Endodermal cell (in vitro differentiated cells): ENCODE measurements around the gene PPP3CB. TPM values are rescaled to one million over a fixed set of nuclear protein-coding genes. Genes with fewer than 3 reads are reported as not detected.

Experiments
- DNase-seq: peaks from one replicate; pipeline ENCODE4 v3.0.0-alpha.2; 2017
- H3K27ac ChIP-seq: 2 replicates; pipeline ENCODE4 v1.5.1; 2013; ENCODE audit warnings: mild to moderate bottlenecking, low read depth, low read length, moderate library complexity
- H3K27me3 ChIP-seq: 2 replicates; pipeline ENCODE4 v1.6.1; 2013; ENCODE audit warnings: mild to moderate bottlenecking, low read length, moderate library complexity; ENCODE audit not compliant: insufficient read depth, control insufficient read depth, poor library complexity, severe bottlenecking
- H3K36me3 ChIP-seq: 2 replicates; pipeline ENCODE4 v1.7.0; 2013; ENCODE audit warnings: mild to moderate bottlenecking, low read length, moderate library complexity; ENCODE audit not compliant: control insufficient read depth, insufficient read depth
- H3K4me1 ChIP-seq: one replicate; pipeline ENCODE4 v1.7.0; 2013; ENCODE audit warnings: low read length; ENCODE audit not compliant: control insufficient read depth, insufficient read depth
- H3K4me3 ChIP-seq: 2 replicates; pipeline ENCODE4 v1.5.1; 2013; ENCODE audit warnings: mild to moderate bottlenecking, low read length, moderate library complexity
- H3K9ac ChIP-seq: 2 replicates; pipeline ENCODE4 v1.6.1; 2013; ENCODE audit warnings: mild to moderate bottlenecking, low read length, moderate library complexity; ENCODE audit not compliant: poor library complexity, severe bottlenecking; ENCODE audit errors: extremely low read depth
- H3K9me3 ChIP-seq: 2 replicates; pipeline ENCODE4 v1.6.1; 2013; ENCODE audit warnings: mild to moderate bottlenecking, low read length, moderate library complexity; ENCODE audit not compliant: control insufficient read depth
- H3K27ac Mint-ChIP-seq: 2 replicates; pipeline ENCODE4 v1.8.0; 2020; ENCODE audit warnings: mixed read lengths
- H3K27me3 Mint-ChIP-seq: 2 replicates; pipeline ENCODE4 v1.8.0; 2021; ENCODE audit warnings: mild to moderate bottlenecking, mixed read lengths; ENCODE audit not compliant: insufficient read depth
- H3K36me3 Mint-ChIP-seq: 2 replicates; pipeline ENCODE4 v1.8.0; 2020; ENCODE audit warnings: low read depth, mixed read lengths
- H3K4me1 Mint-ChIP-seq: 2 replicates; pipeline ENCODE4 v1.8.0; 2020; ENCODE audit warnings: mixed read lengths
- H3K4me3 Mint-ChIP-seq: 2 replicates; pipeline ENCODE4 v1.8.0; 2020; ENCODE audit warnings: mild to moderate bottlenecking, moderate library complexity, mixed read lengths
- H3K9me3 Mint-ChIP-seq: 2 replicates; pipeline ENCODE4 v1.8.0; 2020; ENCODE audit warnings: mild to moderate bottlenecking, mixed read lengths
- WGBS, 2 experiments: methylation state at CpG; one replicate each; pipeline versions ENCODE4 v1.1.5 to v1.1.7; 2013; ENCODE audit warnings: missing lambda C conversion rate in 2 of 2, mixed read lengths in 1 of 2; ENCODE audit not compliant: insufficient coverage in 1 of 2, insufficient read length in 1 of 2; 5-methylcytosine and 5-hydroxymethylcytosine counted together
- total RNA-seq, 2 donors: library from RNA; stranded (reverse); fragmentation: NEBNext Ultra II Directional in 1 of 2; extraction: Animal tissue kit (Norgen Biotek cat#: 25700) in 1 of 2; gene quantifications; 2 replicates in 1 of 2; 3 replicates in 1 of 2; pipeline ENCODE4 v1.2.1, GENCODE V29; 2021
- TF ChIP-seq, protein P1 (sequence below): fragments of 200-600 bp; sonication (generic); conservative IDR thresholded peaks from 2 replicates; pipeline ENCODE4 v1.5.0; 2021; ENCODE audit warnings: antibody characterized with exemption, mild to moderate bottlenecking

PPP3CB gene
- total RNA-seq, 2 donors from 2014 or later: 39.2 to 40.2 TPM

GRCh38 chr10:73426318-73426717, 69.5 kb downstream of the PPP3CB start:
- Histone ChIP-seq H3K27me3 (no peaks in the 10 kb centered on the region), H3K4me3 (no peak overlapping the region), H3K4me1 (no peaks in the 10 kb centered on the region), H3K36me3 (peaks cover 75% of the 10 kb centered on the region), H3K9me3 (peaks cover 6% of the 10 kb centered on the region), H3K27ac (no peak overlapping the region), H3K9ac (no peak overlapping the region)
- Mint-ChIP-seq H3K4me3 (no peak overlapping the region), H3K4me1 (no peaks in the 10 kb centered on the region), H3K36me3 (peaks cover 55% of the 10 kb centered on the region), H3K27ac (no peak overlapping the region), H3K27me3 (no peaks in the 10 kb centered on the region), H3K9me3 (no peaks in the 10 kb centered on the region)
- WGBS, 2 experiments: 97% methylated on average over 4 of the region's 4 CpGs; no CpG with 5 or more reads in 1 of the 2 experiments
- DNase-seq: no peak
- TF ChIP-seq, protein P1, sequence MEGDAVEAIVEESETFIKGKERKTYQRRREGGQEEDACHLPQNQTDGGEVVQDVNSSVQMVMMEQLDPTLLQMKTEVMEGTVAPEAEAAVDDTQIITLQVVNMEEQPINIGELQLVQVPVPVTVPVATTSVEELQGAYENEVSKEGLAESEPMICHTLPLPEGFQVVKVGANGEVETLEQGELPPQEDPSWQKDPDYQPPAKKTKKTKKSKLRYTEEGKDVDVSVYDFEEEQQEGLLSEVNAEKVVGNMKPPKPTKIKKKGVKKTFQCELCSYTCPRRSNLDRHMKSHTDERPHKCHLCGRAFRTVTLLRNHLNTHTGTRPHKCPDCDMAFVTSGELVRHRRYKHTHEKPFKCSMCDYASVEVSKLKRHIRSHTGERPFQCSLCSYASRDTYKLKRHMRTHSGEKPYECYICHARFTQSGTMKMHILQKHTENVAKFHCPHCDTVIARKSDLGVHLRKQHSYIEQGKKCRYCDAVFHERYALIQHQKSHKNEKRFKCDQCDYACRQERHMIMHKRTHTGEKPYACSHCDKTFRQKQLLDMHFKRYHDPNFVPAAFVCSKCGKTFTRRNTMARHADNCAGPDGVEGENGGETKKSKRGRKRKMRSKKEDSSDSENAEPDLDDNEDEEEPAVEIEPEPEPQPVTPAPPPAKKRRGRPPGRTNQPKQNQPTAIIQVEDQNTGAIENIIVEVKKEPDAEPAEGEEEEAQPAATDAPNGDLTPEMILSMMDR: no peak

DNA sequence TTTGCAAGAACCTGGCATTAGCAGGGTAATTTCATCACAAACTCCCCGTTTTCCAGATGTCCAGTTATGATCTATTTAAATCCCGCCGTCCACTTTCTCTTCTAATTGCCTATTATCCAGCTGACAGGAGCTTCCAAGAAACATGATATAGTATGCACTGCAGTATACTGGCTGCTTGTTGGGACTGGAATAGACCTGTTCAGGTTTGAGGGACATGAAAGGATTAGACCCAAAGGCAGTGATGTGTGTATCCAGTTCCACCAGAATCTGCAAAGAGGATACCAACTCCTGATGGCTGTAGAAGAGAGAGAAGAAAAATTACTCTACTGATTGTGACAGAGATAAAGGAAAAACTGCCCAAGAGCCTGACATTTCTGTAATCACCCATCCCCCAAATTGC, 71.3 kb downstream of the PPP3CB start:
- Mint-ChIP-seq H3K9me3 (no peaks in the 10 kb centered on the region), H3K36me3 (peaks cover 51% of the 10 kb centered on the region), H3K4me1 (no peaks in the 10 kb centered on the region), H3K27ac (no peak overlapping the region), H3K27me3 (no peaks in the 10 kb centered on the region), H3K4me3 (no peak overlapping the region)
- no peaks in the 10 kb centered on the region for H3K27me3 ChIP-seq
- TF ChIP-seq, protein P1: no peak
- H3K4me1 ChIP-seq: no peaks in the 10 kb centered on the region
- peaks cover 59% of the 10 kb centered on the region for H3K36me3 ChIP-seq
- WGBS, 2 experiments: 91 to 100% methylated on average over 2 to 3 of the region's 3 CpGs
- no peaks in the 10 kb centered on the region for H3K9me3 ChIP-seq
- H3K4me3 ChIP-seq: no peak overlapping the region
- no peak for DNase-seq
- H3K27ac ChIP-seq: no peak overlapping the region
- H3K9ac ChIP-seq: no peak overlapping the region

- H3K27ac Mint-ChIP-seq: no peak overlapping the region
- TF ChIP-seq, protein P1: no peak
- H3K36me3 ChIP-seq: peaks cover 54% of the 10 kb centered on the region
- DNase-seq: no peak
- no peak overlapping the region for H3K27ac ChIP-seq
- H3K4me1 Mint-ChIP-seq: peaks cover 3% of the 10 kb centered on the region
- H3K36me3 Mint-ChIP-seq: peaks cover 51% of the 10 kb centered on the region
- no peaks in the 10 kb centered on the region for H3K4me1 ChIP-seq
- H3K4me3 ChIP-seq: no peak overlapping the region
- no peak overlapping the region for H3K9ac ChIP-seq
- no peaks in the 10 kb centered on the region for H3K27me3 ChIP-seq
- H3K9me3 ChIP-seq: no peaks in the 10 kb centered on the region
- H3K9me3 Mint-ChIP-seq: no peaks in the 10 kb centered on the region
- no peaks in the 10 kb centered on the region for H3K27me3 Mint-ChIP-seq
- H3K4me3 Mint-ChIP-seq: no peak overlapping the region
Measured at GRCh38 chr10:73423309-73423708, 72.5 kb downstream of the PPP3CB start.
